SKM-1 (cell line): ENCODE measurements around the gene ELL.
A peak's percentile ranks its signal among the peaks of the same experiment; 100 is the strongest.

Experiments
- DNase-seq: peaks from one replicate; lab custom pipeline; 2025; ENCODE audit not compliant: unreplicated experiment; lab: John Stamatoyannopoulos, UW

Gene ELL

GRCh38 chr19:18424890-18425514 lies 96.9 kb downstream of the ELL start:
- DNase-seq: no peak

GRCh38 chr19:18424122-18424889 lies 97.6 kb downstream of the ELL start:
- DNase-seq: no peak

GRCh38 chr19:18423258-18424020 lies 98.4 kb downstream of the ELL start:
- no peak for DNase-seq

- no peak for DNase-seq
Measured at GRCh38 chr19:18422530-18423191, 99.2 kb downstream of the ELL start.

- no peak for DNase-seq
Measured at GRCh38 chr19:18421371-18421959, 100.4 kb downstream of the ELL start.

GRCh38 chr19:18420930-18421329 lies 100.9 kb downstream of the ELL start:
- no peak for DNase-seq

GRCh38 chr19:18419699-18420460 lies 102.0 kb downstream of the ELL start:
- DNase-seq: no peak

- peak; percentile 55 for DNase-seq
Measured at GRCh38 chr19:18419195-18419698, 102.6 kb downstream of the ELL start, which contains the start of gene SSBP4. TSS of gene SSBP4 (plus strand) at chr19:18419398. CDS start at chr19:18419649, 251 bp downstream.

GRCh38 chr19:18418483-18419194 lies 103.2 kb downstream of the ELL start:
- DNase-seq: no peak

GRCh38 chr19:18418029-18418482 lies 103.8 kb downstream of the ELL start:
- no peak for DNase-seq

- DNase-seq: peak; percentile 44
Measured at GRCh38 chr19:18417250-18418028, 104.4 kb downstream of the ELL start.

- peak; percentile 71 for DNase-seq
Measured at GRCh38 chr19:18416778-18417249, 105.1 kb downstream of the ELL start.

- DNase-seq: peak; percentile 81
Measured at GRCh38 chr19:18415178-18415867, 106.5 kb downstream of the ELL start.

- peak; percentile 29 for DNase-seq
Measured at GRCh38 chr19:18414504-18415177, 107.2 kb downstream of the ELL start.

GRCh38 chr19:18412610-18413239 lies 109.1 kb downstream of the ELL start:
- DNase-seq: no peak

- peak; percentile 42 for DNase-seq
Measured at GRCh38 chr19:18408053-18408476, 113.8 kb downstream of the ELL start.

- no peak for DNase-seq
Measured at GRCh38 chr19:18406749-18407148, 115.1 kb downstream of the ELL start.
